Measurements from ENCODE around the gene THAP6. TPM values are rescaled to one million over a fixed set of nuclear protein-coding genes. Genes with fewer than 3 reads are reported as not detected.
"Not testable (repeated sequence)": the region's sequence is repeated elsewhere in the genome, so short reads cannot be mapped to it uniquely, and the experiment has no call there.

The THAP6 gene
- total and polyA plus RNA-seq, 2 donors (not counting 1 experiment from before 2014, with no cell fraction given), result 8.9 to 38.3 TPM

DNA sequence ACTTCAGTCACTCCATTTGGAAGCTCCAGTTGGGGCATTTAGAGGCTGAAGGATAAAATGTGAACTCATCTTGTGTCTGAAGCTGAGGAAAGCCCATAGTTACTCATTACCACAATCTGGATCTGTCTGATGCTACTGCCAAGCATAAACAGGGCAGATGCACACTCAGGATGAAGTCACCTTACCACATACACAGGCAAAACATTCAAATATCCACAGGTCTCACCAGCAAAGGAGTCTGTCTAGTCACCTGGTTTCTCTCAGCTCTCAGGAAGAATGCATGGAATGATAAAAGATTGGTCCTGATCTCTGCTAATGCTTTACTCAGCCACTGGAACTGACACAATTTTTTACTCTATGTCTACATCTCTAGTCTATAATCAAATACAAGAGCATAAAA, 28.6 kb downstream of the THAP6 start:
- Histone ChIP-seq H3K79me2 (ENCODE audit: control insufficient read depth, insufficient read depth, low read length) (no peaks in the 10 kb centered on the region), H3K9ac (ENCODE audit: low read length) (no peak overlapping the region), H3K9me3 (ENCODE audit: control extremely low read depth in 1 of 3, control insufficient read depth in 2 of 3, insufficient read depth in 1 of 3, low read length in 2 of 3) (no peaks in the 10 kb centered on the region), H3K27ac (ENCODE audit: low read length in 2 of 2) (no peak overlapping the region), H2AFZ (ENCODE audit: insufficient read depth, low read depth, low read length, poor library complexity, severe bottlenecking) (no peak overlapping the region), H3K4me2 (replicated peaks; ENCODE audit: low read depth, low read length, poor library complexity, severe bottlenecking) (no peak overlapping the region), H4K20me1 (ENCODE audit: control insufficient read depth, insufficient read depth, low read length, poor library complexity, severe bottlenecking) (no peaks in the 10 kb centered on the region), H3K27me3 (replicated peaks in 1 of 4; ENCODE audit: control extremely low read depth in 1 of 4, control insufficient read depth in 3 of 4, insufficient read depth in 4 of 4, low read length in 3 of 4) (no peaks in the 10 kb centered on the region), H3K4me1 (ENCODE audit: control insufficient read depth in 2 of 2, insufficient read depth in 2 of 2, low read length in 2 of 2) (no peaks in the 10 kb centered on the region), H3K4me3 (ENCODE audit: control extremely low read depth in 1 of 5, extremely low read depth in 1 of 5, insufficient read depth in 1 of 5, low read depth in 2 of 5, low read length in 4 of 5) (no peak overlapping the region), H3K36me3 (replicated peaks in 1 of 2; ENCODE audit: control extremely low read depth in 1 of 2, control insufficient read depth in 1 of 2, extremely low read depth in 1 of 2, insufficient read depth in 2 of 2, low read length in 1 of 2) (peaks cover 0 to 2% of the 10 kb centered on the region in 2 experiments)
- no peaks in the 10 kb centered on the region for H3K27me3 Mint-ChIP-seq
- H3K4me1 Mint-ChIP-seq, result no peaks in the 10 kb centered on the region
- POLR2A ChIA-PET, result no interaction called here
- intact Hi-C loops (cut with micrococcal nuclease), result no loop called here
- no peak overlapping the region for H3K27ac Mint-ChIP-seq
- no peaks in the 10 kb centered on the region for H3K9me3 Mint-ChIP-seq (ENCODE audit: insufficient read depth)
- CTCF ChIA-PET, result interaction anchor here (1.2 kb wide), 1 partner anchor 28 kb away, joined by 3 read pairs; no protein-coding TSS in a partner anchor
- no peak for ATAC-seq (ENCODE audit: low read depth)
- no peak overlapping the region for H3K4me3 Mint-ChIP-seq
- TF ChIP-seq EZH2 (IDR thresholded peaks at IDR 0.05; ENCODE audit: borderline replicate concordance, insufficient read depth, low read depth, low read length, poor library complexity, severe bottlenecking), result no peak
- TF ChIP-seq, protein P1, sequence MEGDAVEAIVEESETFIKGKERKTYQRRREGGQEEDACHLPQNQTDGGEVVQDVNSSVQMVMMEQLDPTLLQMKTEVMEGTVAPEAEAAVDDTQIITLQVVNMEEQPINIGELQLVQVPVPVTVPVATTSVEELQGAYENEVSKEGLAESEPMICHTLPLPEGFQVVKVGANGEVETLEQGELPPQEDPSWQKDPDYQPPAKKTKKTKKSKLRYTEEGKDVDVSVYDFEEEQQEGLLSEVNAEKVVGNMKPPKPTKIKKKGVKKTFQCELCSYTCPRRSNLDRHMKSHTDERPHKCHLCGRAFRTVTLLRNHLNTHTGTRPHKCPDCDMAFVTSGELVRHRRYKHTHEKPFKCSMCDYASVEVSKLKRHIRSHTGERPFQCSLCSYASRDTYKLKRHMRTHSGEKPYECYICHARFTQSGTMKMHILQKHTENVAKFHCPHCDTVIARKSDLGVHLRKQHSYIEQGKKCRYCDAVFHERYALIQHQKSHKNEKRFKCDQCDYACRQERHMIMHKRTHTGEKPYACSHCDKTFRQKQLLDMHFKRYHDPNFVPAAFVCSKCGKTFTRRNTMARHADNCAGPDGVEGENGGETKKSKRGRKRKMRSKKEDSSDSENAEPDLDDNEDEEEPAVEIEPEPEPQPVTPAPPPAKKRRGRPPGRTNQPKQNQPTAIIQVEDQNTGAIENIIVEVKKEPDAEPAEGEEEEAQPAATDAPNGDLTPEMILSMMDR (IDR thresholded peaks at IDR 0.05), result no peak
- no peak for DNase-seq

DNA sequence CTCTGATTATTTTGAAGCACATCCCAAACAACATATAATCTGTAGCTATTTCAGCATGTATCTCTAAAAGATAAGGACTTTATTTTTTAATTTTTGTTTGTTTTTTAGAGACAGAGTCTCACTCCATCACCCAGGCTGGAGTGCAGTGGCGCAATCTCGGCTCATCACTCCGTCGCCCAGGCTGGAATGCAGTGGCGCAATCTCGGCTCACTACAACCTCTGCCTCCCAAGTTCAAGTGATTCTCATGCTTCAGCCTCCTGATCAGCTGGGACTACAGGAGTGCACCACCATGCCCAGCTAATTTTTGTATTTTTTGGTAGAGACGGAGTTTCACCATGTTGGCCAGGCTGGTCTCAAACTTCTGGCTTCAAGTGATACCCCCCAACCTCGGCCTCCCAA, 29.9 kb downstream of the THAP6 start:
- ATAC-seq (ENCODE audit: low read depth); POLR2A ChIA-PET; H4K20me1 ChIP-seq (ENCODE audit: control insufficient read depth, insufficient read depth, low read length, poor library complexity, severe bottlenecking); DNase-seq; H3K9me3 ChIP-seq (ENCODE audit: control extremely low read depth in 1 of 3, control insufficient read depth in 2 of 3, insufficient read depth in 1 of 3, low read length in 2 of 3); H3K4me2 ChIP-seq (replicated peaks; ENCODE audit: low read depth, low read length, poor library complexity, severe bottlenecking); H3K79me2 ChIP-seq (ENCODE audit: control insufficient read depth, insufficient read depth, low read length); H3K27me3 ChIP-seq (replicated peaks in 1 of 4; ENCODE audit: control extremely low read depth in 1 of 4, control insufficient read depth in 3 of 4, insufficient read depth in 4 of 4, low read length in 3 of 4); H2AFZ ChIP-seq (ENCODE audit: insufficient read depth, low read depth, low read length, poor library complexity, severe bottlenecking); H3K4me1 ChIP-seq (ENCODE audit: control insufficient read depth in 2 of 2, insufficient read depth in 2 of 2, low read length in 2 of 2); H3K27ac ChIP-seq (ENCODE audit: low read length in 2 of 2); intact Hi-C loops (cut with micrococcal nuclease); H3K9ac ChIP-seq (ENCODE audit: low read length); H3K36me3 ChIP-seq (replicated peaks in 1 of 2; ENCODE audit: control extremely low read depth in 1 of 2, control insufficient read depth in 1 of 2, extremely low read depth in 1 of 2, insufficient read depth in 2 of 2, low read length in 1 of 2); H3K4me3 Mint-ChIP-seq; H3K9me3 Mint-ChIP-seq (ENCODE audit: insufficient read depth); H3K27me3 Mint-ChIP-seq; H3K4me3 ChIP-seq (ENCODE audit: control extremely low read depth in 1 of 5, extremely low read depth in 1 of 5, insufficient read depth in 1 of 5, low read depth in 2 of 5, low read length in 4 of 5); H3K4me1 Mint-ChIP-seq; H3K27ac Mint-ChIP-seq: not testable (repeated sequence)
- WGBS (ENCODE audit: insufficient coverage), result 98% methylated on average over 6 of the region's 8 CpGs
- CTCF ChIA-PET, result interaction anchor here (1.2 kb wide), 1 partner anchor 26 kb away, joined by 3 read pairs; no protein-coding TSS in a partner anchor
